Measurements from ENCODE around the gene C1orf159. TPM values are rescaled to one million over a fixed set of nuclear protein-coding genes. Genes with fewer than 3 reads are reported as not detected.

C1orf159 gene
- total RNA-seq, 1 experiment from 2014 or later = 17.5 TPM

- no peak for DNase-seq (ENCODE audit: low read depth)
These were observed 23.6 kb downstream of the C1orf159 start for GRCh38 chr1:1092149-1092855.

- DNase-seq (ENCODE audit: low read depth) = no peak
These were observed 24.3 kb downstream of the C1orf159 start for GRCh38 chr1:1091344-1092148.

GRCh38 chr1:1090424-1091343, 25.2 kb downstream of the C1orf159 start:
- DNase-seq (ENCODE audit: low read depth) = no peak

- DNase-seq (ENCODE audit: low read depth) = no peak
These were observed 26.0 kb downstream of the C1orf159 start for GRCh38 chr1:1089731-1090423.

- no peak for DNase-seq (ENCODE audit: low read depth)
These were observed 26.8 kb downstream of the C1orf159 start for GRCh38 chr1:1088801-1089680.

DNA sequence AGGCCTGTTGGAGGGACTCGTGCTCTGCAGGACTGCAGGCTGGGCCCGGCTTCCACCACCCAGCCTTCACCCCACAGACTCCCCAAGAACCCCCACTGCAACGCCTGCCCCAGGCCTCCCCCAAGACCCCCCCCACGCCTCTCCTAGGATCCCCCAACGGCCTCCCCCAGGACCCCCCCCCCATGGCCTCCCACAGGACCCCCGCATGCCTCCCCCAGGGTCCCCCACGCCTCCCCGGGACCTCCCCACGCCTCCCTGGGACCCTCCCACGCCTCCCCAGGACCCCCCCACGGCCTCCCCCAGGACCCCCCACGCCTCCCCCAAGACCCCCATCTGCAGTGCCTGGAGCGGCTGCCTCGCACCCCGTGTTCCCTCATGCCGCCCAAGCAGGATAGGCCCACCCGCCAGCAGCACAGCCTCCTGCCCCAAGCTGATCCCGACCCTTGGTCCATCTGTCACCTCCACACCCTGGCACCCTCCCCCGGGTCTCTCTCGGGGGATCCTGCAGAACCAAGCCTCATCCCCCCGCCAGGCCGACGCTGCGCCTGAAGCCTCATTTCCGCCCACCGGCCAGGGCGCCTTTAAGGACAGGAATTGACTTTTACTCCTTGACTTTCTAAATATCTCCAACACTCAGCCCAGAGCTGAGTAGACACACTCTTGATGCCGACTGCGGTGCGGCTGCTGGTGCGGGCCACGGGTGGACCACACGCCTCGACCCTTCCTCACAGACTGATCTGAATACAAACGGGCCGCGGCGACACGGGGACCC, 27.7 kb downstream of the C1orf159 start:
- no peak for DNase-seq (ENCODE audit: low read depth)

GRCh38 chr1:1087351-1088028, 28.4 kb downstream of the C1orf159 start:
- no peak for DNase-seq (ENCODE audit: low read depth)

DNA sequence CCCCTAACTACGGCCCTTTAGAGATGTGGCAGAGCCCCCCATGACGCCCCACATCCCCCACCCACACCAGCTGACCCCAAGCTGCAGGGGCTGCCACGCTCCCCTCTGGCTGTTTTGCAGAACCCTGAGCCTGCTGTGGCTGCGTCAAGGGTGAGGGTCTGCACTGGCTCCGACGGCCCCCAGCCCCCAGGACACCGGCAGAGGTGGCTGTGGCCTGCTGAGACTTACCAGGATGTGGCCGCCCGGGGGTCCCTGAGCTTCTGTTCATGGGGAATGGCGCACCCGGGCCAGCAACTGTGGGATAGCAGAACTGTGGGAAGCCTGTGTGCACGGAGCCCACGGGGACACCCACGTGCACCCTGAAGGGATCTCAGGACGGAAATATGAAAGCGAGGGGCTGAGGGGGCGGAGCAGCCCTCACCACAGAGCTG, 29.0 kb downstream of the C1orf159 start:
- no peak for DNase-seq (ENCODE audit: low read depth)

GRCh38 chr1:1085911-1086841, 29.7 kb downstream of the C1orf159 start:
- DNase-seq (ENCODE audit: low read depth) = no peak

DNA sequence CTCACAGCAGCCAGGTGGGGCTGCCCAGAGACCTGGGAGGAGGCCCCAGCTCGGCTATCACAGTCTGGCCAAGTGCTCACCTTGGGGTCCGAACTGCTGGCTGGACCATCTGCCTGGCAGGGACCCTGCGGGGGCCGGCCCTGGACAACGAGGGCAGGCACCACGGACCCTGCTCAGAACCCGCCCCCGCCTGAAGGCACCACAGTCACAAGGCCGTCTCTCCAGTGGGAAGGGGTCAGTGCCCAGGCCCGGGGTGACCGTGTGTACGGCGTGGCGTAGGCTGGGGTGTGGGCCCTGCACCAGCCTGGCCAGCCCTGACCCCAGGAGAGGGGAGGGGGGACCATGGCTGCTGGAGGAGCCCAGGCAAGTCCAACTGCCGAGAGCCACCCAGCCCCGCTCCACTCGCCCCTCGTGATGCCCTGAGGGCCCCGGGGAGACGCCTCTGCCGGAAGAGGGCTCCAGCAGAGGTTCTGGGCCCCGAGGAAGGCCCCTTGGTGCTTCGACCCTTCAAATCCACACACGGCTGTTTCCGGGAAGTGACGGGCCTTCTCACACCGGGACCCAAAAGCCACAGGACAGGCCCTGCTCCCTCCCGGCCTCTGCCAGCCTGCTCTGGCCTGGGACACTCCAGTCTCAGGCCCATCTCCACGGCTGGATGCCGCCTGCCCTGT, 30.6 kb downstream of the C1orf159 start:
- DNase-seq (ENCODE audit: low read depth) = no peak

DNA sequence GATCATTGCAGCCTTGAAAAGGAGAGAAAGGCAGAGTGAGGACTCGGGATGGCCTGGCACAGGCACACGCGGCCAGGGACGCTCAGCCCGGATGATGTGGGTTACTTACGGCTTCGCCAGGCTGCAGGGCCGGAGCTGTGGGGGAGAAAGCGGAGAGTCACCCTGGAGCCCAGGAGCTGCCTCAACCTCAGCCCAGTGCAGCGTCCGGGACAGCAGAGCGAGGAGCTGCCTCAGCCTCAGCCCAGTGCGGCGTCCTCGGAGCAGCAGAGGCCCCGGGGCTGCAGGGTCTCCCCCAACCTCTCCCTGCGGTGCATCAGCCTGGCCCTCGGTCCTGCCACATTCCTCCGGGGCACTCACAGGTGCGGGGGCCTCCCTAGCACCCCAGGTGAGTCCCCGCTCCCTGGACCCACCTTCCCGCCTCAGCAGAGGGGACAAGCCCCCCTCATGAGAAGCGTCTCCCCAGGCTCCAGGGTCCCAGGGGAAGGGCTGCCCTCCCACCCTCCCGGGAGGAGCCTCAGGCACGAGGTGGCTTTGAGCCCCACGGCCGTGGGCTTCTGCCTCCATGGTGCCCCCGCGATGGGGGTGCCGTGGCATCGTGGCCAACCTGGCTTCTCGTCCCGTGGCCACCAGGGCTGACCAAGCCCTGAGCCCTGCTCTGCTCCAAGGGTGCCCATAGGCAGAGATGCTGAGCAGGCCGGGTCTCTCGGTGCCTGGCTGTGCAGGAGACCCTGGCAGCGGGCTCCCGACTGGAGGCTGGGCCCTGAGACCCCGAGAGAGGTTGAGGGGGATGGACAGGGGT, 31.3 kb downstream of the C1orf159 start:
- no peak for DNase-seq (ENCODE audit: low read depth)

GRCh38 chr1:1083416-1084371, 32.2 kb downstream of the C1orf159 start:
- no peak for DNase-seq (ENCODE audit: low read depth)

DNA sequence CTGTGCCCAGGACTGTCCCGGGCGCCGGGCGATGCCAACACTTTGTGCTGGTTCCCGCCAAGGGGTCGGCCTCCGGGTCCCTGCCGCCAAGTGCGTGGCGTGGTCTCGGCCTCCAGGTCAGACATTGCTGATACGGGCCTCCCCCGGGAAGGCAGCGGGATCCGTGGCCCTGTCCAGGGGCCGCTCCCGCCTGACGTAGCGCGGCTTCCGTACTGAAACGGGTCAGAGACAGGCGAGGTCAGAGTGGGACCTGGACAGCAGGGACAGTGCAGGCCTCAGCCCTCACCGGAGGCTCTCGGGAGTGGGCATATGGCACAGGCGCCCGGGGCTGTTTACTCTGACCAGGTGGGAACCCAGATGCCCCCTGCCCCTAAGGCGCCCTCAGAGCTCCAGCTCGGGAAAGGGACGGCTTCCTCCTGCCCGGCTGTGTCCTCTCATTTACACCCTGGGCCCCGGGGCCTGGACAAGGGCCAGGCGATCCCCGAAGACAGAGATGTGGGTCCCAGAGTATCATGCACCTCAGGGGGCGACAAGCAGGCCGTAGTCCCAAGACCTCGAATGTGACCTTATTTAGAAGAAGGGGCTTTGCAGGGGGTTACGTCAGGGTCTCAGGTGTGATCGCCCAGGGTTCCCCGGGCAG, 33.0 kb downstream of the C1orf159 start:
- no peak for DNase-seq (ENCODE audit: low read depth)

GRCh38 chr1:1082239-1082775, 33.6 kb downstream of the C1orf159 start:
- DNase-seq (ENCODE audit: low read depth) = no peak

All from M059J (cell line).